Measurements from ENCODE around the gene PMM2.

The PMM2 gene

GRCh38 chr16:8788578-8789172, 9.0 kb upstream of the PMM2 start:
- TF ChIP-seq, protein P1, sequence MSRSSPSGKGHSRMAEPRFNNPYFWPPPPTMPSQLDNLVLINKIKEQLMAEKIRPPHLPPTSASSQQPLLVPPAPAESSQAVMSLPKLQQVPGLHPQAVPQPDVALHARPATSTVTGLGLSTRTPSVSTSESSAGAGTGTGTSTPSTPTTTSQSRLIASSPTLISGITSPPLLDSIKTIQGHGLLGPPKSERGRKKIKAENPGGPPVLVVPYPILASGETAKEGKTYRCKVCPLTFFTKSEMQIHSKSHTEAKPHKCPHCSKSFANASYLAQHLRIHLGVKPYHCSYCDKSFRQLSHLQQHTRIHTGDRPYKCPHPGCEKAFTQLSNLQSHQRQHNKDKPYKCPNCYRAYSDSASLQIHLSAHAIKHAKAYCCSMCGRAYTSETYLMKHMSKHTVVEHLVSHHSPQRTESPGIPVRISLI (tag by site-specific recombination; IDR thresholded peaks at IDR 0.05) = no peak
- TF ChIP-seq ZNF544 (tag by site-specific recombination; IDR thresholded peaks at IDR 0.05) (no peak), ZNF600 (tag by site-specific recombination; IDR thresholded peaks at IDR 0.05) (no peak), MEIS1 (CRISPR knock-in tag; IDR thresholded peaks at IDR 0.05; ENCODE audit: borderline replicate concordance) (no peak)
- Histone ChIP-seq H3K9me3 (ENCODE audit: control insufficient read depth, insufficient read depth, low read depth, low read length) (no peaks in the 10 kb centered on the region), H3K27ac (ENCODE audit: extremely low read depth, low read depth, low read length) (no peak overlapping the region), H3K4me3 (ENCODE audit: low read depth, low read length) (no peak overlapping the region), H3K4me1 (ENCODE audit: control insufficient read depth, insufficient read depth, low read length) (no peaks in the 10 kb centered on the region), H3K36me3 (ENCODE audit: control insufficient read depth in 2 of 2, insufficient read depth in 1 of 2, low read length in 2 of 2) (no peaks in the 10 kb centered on the region)
- ChIA-PET CTCF (interaction anchor here (0.5 to 1.4 kb wide), 3 partner anchors 49 to 221 kb away, joined by 3 to 4 read pairs (median 3); no protein-coding TSS in a partner anchor), POLR2A (no interaction called here)

- POLR2A ChIA-PET = interaction anchor here (0.6 kb wide), 1 partner anchor 318 kb away, joined by 7 read pairs; no protein-coding TSS in a partner anchor
- Histone ChIP-seq H3K36me3 (ENCODE audit: control insufficient read depth in 2 of 2, insufficient read depth in 1 of 2, low read length in 2 of 2) (peaks cover 2 to 15% of the 10 kb centered on the region in 2 experiments; a peak in 2 of 3 replicates), H3K4me3 (ENCODE audit: low read depth, low read length) (no peak overlapping the region), H3K27ac (ENCODE audit: extremely low read depth, low read depth, low read length) (no peak overlapping the region), H3K9me3 (ENCODE audit: control insufficient read depth, insufficient read depth, low read depth, low read length) (no peaks in the 10 kb centered on the region), H3K4me1 (ENCODE audit: control insufficient read depth, insufficient read depth, low read length) (no peaks in the 10 kb centered on the region)
- CTCF ChIA-PET = no interaction called here
- TF ChIP-seq ZNF654 (tag by site-specific recombination; IDR thresholded peaks at IDR 0.05; ENCODE audit: low read depth) = peak; percentile 16; the same call in 1 of the 2 replicates
- no peak for TF ChIP-seq ZXDB (tag by site-specific recombination; IDR thresholded peaks at IDR 0.05)
- no peak for TF ChIP-seq KLF10 (tag by site-specific recombination; IDR thresholded peaks at IDR 0.05)
- no peak for TF ChIP-seq ZNF549 (tag by site-specific recombination; IDR thresholded peaks at IDR 0.05)
- no peak for TF ChIP-seq ZBTB49 (tag by site-specific recombination; IDR thresholded peaks at IDR 0.05; ENCODE audit: low read depth)
Measured at GRCh38 chr16:8795091-8795490, 2.5 kb upstream of the PMM2 start.

- Histone ChIP-seq H3K36me3 (ENCODE audit: control insufficient read depth in 2 of 2, insufficient read depth in 1 of 2, low read length in 2 of 2) (peaks cover 4 to 18% of the 10 kb centered on the region in 2 experiments; a peak in 2 of 3 replicates), H3K4me3 (ENCODE audit: low read depth, low read length) (no peak overlapping the region), H3K27ac (ENCODE audit: extremely low read depth, low read depth, low read length) (no peak overlapping the region), H3K9me3 (ENCODE audit: control insufficient read depth, insufficient read depth, low read depth, low read length) (no peaks in the 10 kb centered on the region), H3K4me1 (ENCODE audit: control insufficient read depth, insufficient read depth, low read length) (no peaks in the 10 kb centered on the region)
- CTCF ChIA-PET = interaction anchor here (0.6 to 2.9 kb wide), 3 partner anchors 16 to 134 kb away, joined by 3 to 12 read pairs (median 8); no protein-coding TSS in a partner anchor
- POLR2A ChIA-PET = interaction anchor here (0.6 kb wide), 1 partner anchor 317 kb away, joined by 7 read pairs; no protein-coding TSS in a partner anchor
- TF ChIP-seq ZNF274 (IDR thresholded peaks at IDR 0.05; ENCODE audit: low read length) (no peak), ZNF274 (tag by site-specific recombination; IDR thresholded peaks at IDR 0.05; ENCODE audit: borderline replicate concordance) (no peak), ZNF776 (tag by site-specific recombination; IDR thresholded peaks at IDR 0.05; ENCODE audit: borderline replicate concordance) (no peak), ZNF791 (tag by site-specific recombination; IDR thresholded peaks at IDR 0.05) (no peak), ZNF585B (tag by site-specific recombination; IDR thresholded peaks at IDR 0.05) (no peak), GLI4 (tag by site-specific recombination; IDR thresholded peaks at IDR 0.05) (no peak), OSR2 (tag by site-specific recombination; IDR thresholded peaks at IDR 0.05) (no peak), SCRT2 (tag by site-specific recombination; IDR thresholded peaks at IDR 0.05) (no peak), ZNF280C (tag by site-specific recombination; IDR thresholded peaks at IDR 0.05) (no peak), ZNF169 (tag by site-specific recombination; IDR thresholded peaks at IDR 0.05) (no peak), ZNF544 (tag by site-specific recombination; IDR thresholded peaks at IDR 0.05) (no peak), ZNF174 (tag by site-specific recombination; IDR thresholded peaks at IDR 0.05) (no peak)
- TF ChIP-seq, protein P2, sequence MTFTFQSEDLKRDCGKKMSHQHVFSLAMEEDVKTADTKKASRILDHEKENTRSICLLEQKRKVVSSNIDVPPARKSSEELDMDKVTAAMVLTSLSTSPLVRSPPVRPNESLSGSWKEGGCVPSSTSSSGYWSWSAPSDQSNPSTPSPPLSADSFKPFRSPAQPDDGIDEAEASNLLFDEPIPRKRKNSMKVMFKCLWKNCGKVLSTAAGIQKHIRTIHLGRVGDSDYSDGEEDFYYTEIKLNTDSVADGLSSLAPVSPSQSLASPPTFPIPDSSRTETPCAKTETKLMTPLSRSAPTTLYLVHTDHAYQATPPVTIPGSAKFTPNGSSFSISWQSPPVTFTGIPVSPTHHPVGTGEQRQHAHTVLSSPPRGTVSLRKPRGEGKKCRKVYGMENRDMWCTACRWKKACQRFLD (tag by site-specific recombination; IDR thresholded peaks at IDR 0.05) = no peak
Measured at GRCh38 chr16:8795818-8796217, 1.8 kb upstream of the PMM2 start.
